Activated CD4-positive, alpha-beta T cell treated with anti-CD3 and anti-CD28 coated beads, Interleukin-2, amount 50 U/mL, for 48 hours (primary cell): Measurements from ENCODE around the gene FAM236A.
"Not testable (repeated sequence)": the region's sequence is repeated elsewhere in the genome, so short reads cannot be mapped to it uniquely, and the experiment has no call there.

Source experiments
- DNase-seq, 2 experiments: peaks; one replicate each; pipeline ENCODE4 v3.0.0-alpha.2; 2020

Gene FAM236A

DNA sequence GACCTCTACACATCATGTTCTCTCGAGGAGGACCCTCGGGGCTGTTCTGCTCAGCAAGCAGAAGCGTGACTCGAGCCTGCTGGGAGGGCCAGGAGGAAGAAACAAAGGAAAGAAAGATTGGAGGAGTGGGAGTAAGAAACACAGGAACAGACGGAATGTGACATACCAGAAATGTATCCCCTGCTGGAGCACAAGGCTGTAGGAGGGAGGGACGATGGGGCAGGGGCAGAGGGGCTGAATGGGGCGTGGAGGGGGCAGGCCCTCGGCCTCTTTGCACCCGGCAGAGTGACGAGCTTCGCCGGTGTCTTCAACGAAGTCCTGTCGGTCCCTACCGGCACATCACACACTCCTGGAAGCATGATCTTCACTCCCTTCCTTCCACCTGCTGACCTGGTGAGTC lies at the start of gene FAM236A:
TSS of gene FAM236A (plus strand) at position 301 of the 400 bp plus-strand sequence. CDS start at position 358, 57 bp downstream.
- DNase-seq: not testable (repeated sequence)

GRCh38 chrX:72889740-72890139 lies 48.3 kb upstream of the FAM236A start:
- not testable (repeated sequence) for DNase-seq

GRCh38 chrX:72912315-72912714 lies 25.7 kb upstream of the FAM236A start, which contains the start of gene FAM236C:
Gene FAM236C (plus strand): TSS chrX:72912615. CDS start chrX:72912715, 100 bp downstream.
- not testable (repeated sequence) for DNase-seq

GRCh38 chrX:72916096-72916495 lies 21.9 kb upstream of the FAM236A start:
- not testable (repeated sequence) for DNase-seq

DNA sequence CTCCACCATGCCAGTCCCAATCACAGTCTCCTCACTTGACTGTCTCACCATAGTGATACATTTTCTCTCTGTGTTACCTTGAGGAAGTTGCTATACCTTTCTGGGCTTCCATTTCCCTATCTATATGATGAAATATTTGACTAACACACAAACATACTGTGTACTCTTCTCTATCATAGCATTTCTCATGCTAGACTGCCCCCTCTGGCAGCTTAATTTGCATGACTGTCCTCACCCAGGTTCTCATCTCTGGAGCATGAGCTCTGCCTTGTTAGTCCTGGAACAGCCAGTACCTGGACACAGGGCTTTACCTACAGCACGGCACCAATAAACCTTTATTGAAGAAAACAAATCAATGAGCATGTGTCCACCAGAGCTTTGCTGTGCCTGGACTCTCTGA lies 5.7 kb upstream of the FAM236A start:
- DNase-seq: not testable (repeated sequence)

DNA sequence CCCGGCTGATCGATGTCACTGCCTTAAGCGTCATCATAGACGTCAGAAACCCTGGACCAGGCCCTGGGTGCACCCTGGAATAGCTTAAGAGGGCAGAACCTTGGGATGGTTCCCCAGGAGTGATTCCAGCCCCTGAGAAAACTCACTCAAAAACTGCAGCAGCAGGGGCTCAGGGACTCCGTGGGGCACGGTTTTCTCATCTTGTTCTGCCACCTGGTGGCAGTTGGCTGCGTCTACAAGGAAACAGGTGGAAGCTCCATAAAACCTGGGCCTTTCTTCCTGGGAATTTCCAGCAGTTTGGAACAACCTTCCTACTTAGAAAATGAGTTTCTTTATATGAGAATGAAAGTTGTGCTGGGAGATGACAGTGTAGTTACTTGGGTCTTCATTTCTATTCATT lies 1.6 kb upstream of the FAM236A start:
- not testable (repeated sequence) for DNase-seq

- not testable (repeated sequence) for DNase-seq
Measured at GRCh38 chrX:72936882-72937455, 1.0 kb upstream of the FAM236A start.

GRCh38 chrX:72942272-72942671 lies 4.3 kb downstream of the FAM236A start:
- not testable (repeated sequence) for DNase-seq

DNA sequence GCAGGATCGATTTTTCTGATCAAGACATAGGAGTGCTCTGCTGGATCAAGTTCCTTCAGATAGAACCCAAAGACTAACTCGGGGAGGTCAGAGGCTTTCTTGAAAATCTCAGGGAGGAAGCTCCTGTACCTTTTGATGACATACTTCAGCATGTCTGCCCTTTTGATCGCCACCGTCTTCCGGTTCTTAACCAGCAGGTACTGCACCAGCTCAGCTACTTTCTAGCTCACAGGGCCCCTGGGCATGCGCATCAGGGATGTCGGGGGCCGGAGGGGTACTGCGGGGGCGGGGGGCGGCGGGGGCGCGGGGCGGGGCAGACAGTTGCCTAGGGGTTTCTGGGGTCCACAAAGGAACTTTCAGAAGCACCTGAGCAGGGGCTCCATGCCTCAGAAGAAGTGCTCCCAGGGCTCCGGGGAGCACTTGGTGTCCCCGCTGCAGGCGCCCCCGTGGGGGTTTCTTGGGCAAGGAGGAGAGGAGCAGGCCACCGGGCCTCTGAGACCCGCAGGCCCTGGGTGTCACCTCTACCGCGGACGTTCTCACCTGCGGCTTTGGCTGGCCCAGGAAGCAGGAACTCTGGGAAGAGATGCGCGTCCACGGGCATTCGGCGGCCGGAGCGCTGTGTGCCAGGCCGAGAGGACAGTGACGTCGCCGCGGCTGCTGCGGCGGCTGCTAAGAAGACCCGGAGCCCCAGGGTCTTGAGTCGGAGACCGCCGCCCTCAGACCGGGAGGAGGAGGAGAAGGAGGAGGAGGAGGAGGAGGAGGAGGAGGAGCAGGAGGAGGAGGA lies 5.2 kb downstream of the FAM236A start:
- not testable (repeated sequence) for DNase-seq

DNA sequence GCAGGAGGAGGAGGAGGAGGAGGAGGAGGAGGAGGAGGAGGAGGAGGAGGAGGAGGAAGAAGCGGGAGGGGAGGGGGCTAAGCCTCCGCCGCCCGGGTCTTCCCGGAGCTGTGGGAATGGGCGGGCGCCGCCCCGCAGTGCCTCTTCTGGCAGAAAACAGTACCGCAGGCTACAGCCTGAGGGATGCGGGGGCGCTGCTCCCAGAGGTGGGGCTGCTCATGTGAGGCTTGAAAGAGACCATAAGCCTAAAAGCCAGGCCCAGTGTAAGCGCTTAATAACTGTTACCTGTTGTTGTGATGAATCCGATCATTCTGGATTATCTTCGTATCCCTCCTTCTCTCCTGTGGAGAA lies 5.8 kb downstream of the FAM236A start, which contains the start of gene DMRTC1:
TSS of gene DMRTC1 (minus strand) at position 19 of the 351 bp plus-strand sequence. CDS start 68,143 bp downstream, outside the sequence.
- DNase-seq: not testable (repeated sequence)

DNA sequence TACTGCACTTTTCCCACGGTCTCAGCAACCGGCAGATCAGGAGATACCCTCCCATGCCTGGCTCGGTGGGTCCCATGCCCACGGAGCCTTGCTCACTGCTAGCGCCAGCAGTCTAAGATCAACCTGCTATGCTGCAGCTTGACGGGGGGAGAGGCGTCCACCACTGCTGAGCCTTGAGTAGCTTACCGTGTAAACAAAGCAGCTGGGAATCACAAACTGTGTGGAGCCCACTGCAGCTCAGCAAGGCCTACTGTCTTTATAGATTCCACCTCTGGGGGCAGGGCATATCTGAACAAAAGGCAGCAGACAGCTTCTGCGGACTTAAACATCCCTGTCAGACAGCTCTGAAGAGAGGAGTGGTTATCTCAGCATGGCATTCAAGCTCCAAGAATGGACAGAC lies 22.0 kb downstream of the FAM236A start:
- not testable (repeated sequence) for DNase-seq

DNA sequence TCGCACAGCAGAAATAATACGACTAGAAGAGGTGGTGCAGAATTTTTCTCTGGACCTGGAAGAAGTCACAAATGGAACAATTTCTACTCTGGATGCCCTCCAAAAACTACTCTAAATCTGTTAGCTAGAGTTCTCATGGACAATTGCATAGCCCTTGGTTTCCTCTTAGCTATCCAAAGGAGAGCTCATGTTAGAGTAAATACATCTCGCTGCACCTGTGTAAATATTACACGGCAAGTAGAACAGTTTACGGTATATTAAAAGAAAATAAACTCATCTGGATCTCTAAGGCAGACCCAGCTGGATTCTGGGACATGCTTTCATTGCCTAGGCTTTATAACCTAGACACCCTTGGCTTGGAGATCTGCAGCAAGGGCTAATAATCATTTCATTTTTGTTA lies 33.9 kb downstream of the FAM236A start:
- not testable (repeated sequence) for DNase-seq

DNA sequence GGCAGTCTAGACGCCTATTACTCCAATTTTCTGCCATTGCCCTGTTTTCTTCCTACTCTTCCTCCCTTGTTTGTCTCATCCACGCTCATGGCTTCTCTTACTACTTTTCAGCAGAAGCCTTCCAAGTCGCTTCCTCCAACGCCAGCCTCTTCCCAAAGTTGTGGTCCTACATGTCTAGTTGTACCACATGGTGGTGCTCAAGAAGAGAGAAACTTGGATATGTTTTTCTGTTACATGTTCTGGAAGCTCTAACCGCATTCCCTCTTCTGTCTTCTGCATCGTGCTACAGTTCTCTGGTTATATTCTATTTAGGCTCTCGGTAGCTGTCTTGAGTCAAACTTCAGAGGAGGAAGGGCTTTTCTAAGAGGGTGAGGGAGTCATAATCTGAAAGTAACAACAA lies 36.9 kb downstream of the FAM236A start:
- DNase-seq: not testable (repeated sequence)

DNA sequence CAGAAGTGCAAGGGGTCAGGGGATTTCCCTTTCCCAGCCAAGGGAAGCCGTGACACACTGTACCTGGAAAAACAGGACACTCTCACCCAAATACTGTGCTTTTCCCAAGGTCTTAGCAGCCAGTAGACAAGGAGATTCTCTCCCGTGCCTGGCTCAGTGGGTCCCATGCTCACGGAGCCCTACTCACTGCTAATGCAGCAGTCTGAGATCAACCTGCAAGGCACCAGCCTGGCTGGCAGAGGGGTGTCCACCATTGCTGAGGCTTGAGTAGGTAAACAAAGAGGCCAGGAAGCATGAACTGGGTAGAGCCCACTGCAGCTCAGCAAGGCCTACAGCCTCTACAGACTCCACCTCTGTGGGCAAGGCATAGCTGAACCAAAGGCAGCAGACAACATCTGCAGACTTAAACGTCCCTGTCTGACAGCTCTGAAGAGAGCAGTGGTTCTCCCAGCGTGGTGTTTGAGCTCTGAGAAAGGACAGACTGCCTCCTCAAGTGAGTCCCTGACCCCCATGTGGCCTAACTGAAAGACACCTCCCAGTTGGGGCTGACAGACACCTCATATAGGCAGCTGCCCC lies 43.0 kb downstream of the FAM236A start:
- DNase-seq: not testable (repeated sequence)
